SK-N-SH (cell line): ENCODE measurements around the gene TEKT1. TPM values are rescaled to one million over a fixed set of nuclear protein-coding genes. Genes with fewer than 3 reads are reported as not detected.

Source experiments
- CTCF ChIA-PET: fragments of 300-600, 350-600 bp; formaldehyde crosslinking; extraction: SDS; loops from one replicate; lab custom pipeline; 2021; lab: Yijun Ruan, JAX
- POLR2A ChIA-PET: fragments of 350-600 bp; sonication (Branson Sonifier 250); formaldehyde crosslinking; extraction: SDS; loops from one replicate; lab custom pipeline; 2020; ENCODE audit warnings: antibody characterized with exemption, inconsistent platforms; lab: Yijun Ruan, JAX
- DNase-seq: peaks from one replicate; pipeline ENCODE4 v3.0.0; 2012
- H2AFZ ChIP-seq: fragments of 200-600 bp; sonication (generic); 2 replicates; pipeline ENCODE4 v1.8.1; 2016; ENCODE audit warnings: antibody characterized with exemption, mild to moderate bottlenecking, low read depth
- H3F3A ChIP-seq: fragments of 200-600 bp; sonication (generic); replicated peaks from 2 replicates; pipeline ENCODE3; 2016; ENCODE audit warnings: antibody characterized with exemption, mild to moderate bottlenecking; ENCODE audit not compliant: insufficient read depth
- H3K27ac ChIP-seq, 2 experiments: fragments of 200-500 bp in 1 of 2; fragments of 200-600 bp in 1 of 2; sonication (Bioruptor generic) in 1 of 2; sonication (generic), shearing (Covaris generic) in 1 of 2; 2 replicates each; pipeline versions ENCODE4 v1.5.1 to v1.6.1; 2014 to 2016; ENCODE audit warnings: low read depth in 2 of 2, inconsistent platforms in 1 of 2, low read length in 1 of 2, mild to moderate bottlenecking in 1 of 2, mixed read lengths in 1 of 2
- H3K27me3 ChIP-seq: fragments of 200-600 bp; sonication (generic), shearing (Covaris generic); 2 replicates; pipeline ENCODE4 v1.6.1; 2016; ENCODE audit warnings: mixed run types; ENCODE audit not compliant: insufficient read depth
- H3K36me3 ChIP-seq, 2 experiments: fragments of 200-500 bp in 1 of 2; fragments of 200-600 bp in 1 of 2; sonication (Bioruptor generic) in 1 of 2; sonication (generic) in 1 of 2; replicated peaks in 1 of 2; 2 replicates each; pipeline versions ENCODE3 to v1.5.1; 2014 to 2016; ENCODE audit warnings: low read length in 1 of 2, mild to moderate bottlenecking in 1 of 2; ENCODE audit not compliant: insufficient read depth in 2 of 2, control insufficient read depth in 1 of 2
- H3K4me1 ChIP-seq, 2 experiments: fragments of 200-500 bp in 1 of 2; fragments of 200-600 bp in 1 of 2; sonication (Bioruptor generic) in 1 of 2; sonication (generic), shearing (Covaris generic) in 1 of 2; 2 replicates each; pipeline versions ENCODE4 v1.5.1 to v1.6.1; 2014 to 2016; ENCODE audit warnings: low read depth in 1 of 2, low read length in 1 of 2, mixed run types in 1 of 2; ENCODE audit not compliant: insufficient read depth in 2 of 2, control insufficient read depth in 1 of 2
- H3K4me2 ChIP-seq: fragments of 200-600 bp; sonication (generic), shearing (Covaris generic); 2 replicates; pipeline ENCODE4 v1.6.1; 2017; ENCODE audit warnings: mixed run types
- H3K4me3 ChIP-seq, 2 experiments: fragments of 200-500 bp in 1 of 2; fragments of 200-600 bp in 1 of 2; sonication (Bioruptor generic) in 1 of 2; sonication (generic), shearing (Covaris generic) in 1 of 2; 2 replicates each; pipeline versions ENCODE4 v1.5.1 to v1.8.1; 2014 to 2016; ENCODE audit warnings: low read depth in 2 of 2, inconsistent platforms in 1 of 2, low read length in 1 of 2, mild to moderate bottlenecking in 1 of 2, mixed read lengths in 1 of 2, moderate library complexity in 1 of 2
- H3K79me2 ChIP-seq: fragments of 200-600 bp; sonication (generic); 2 replicates; pipeline ENCODE4 v1.8.1; 2017; ENCODE audit warnings: mild to moderate bottlenecking; ENCODE audit not compliant: insufficient read depth
- H3K9ac ChIP-seq: fragments of 200-600 bp; sonication (generic); 2 replicates; pipeline ENCODE4 v1.6.1; 2017; ENCODE audit warnings: mixed run types
- H3K9me2 ChIP-seq: fragments of 200-600 bp; sonication (generic); 2 replicates; pipeline ENCODE4 v1.6.1; 2017; ENCODE audit warnings: mixed run types
- H3K9me3 ChIP-seq: fragments of 200-600 bp; sonication (generic); 2 replicates; pipeline ENCODE4 v1.6.1; 2017; ENCODE audit warnings: mixed run types, mild to moderate bottlenecking, moderate library complexity
- H4K20me1 ChIP-seq: fragments of 200-600 bp; sonication (generic); 2 replicates; pipeline ENCODE4 v1.6.1; 2017; ENCODE audit warnings: mild to moderate bottlenecking, mixed run types; ENCODE audit not compliant: insufficient read depth
- CHD2 ChIP-seq: fragments of 150-350 bp; IDR thresholded peaks from 2 replicates; pipeline ENCODE4 v1.6.1; 2018; ENCODE audit warnings: low read length; ENCODE audit not compliant: partially characterized antibody
- EP300 ChIP-seq, 2 experiments: IDR thresholded peaks; 2 replicates each; pipeline versions ENCODE4 v1.4.0 to v1.6.1; 2012; ENCODE audit warnings: borderline replicate concordance in 1 of 2, low read depth in 1 of 2, low read length in 1 of 2
- FOXM1 ChIP-seq: IDR thresholded peaks from 2 replicates; pipeline ENCODE4 v1.4.0; 2012; ENCODE audit warnings: low read depth, mild to moderate bottlenecking
- GATA2 ChIP-seq: sonication (generic); formaldehyde crosslinking; IDR thresholded peaks from 2 replicates; pipeline ENCODE4 v1.5.0; 2020; ENCODE audit warnings: mild to moderate bottlenecking, missing genetic modification reagents
- MEF2A ChIP-seq: IDR thresholded peaks from 2 replicates; pipeline ENCODE4 v1.4.0; 2012; ENCODE audit warnings: low read depth, borderline replicate concordance
- POLR2AphosphoS5 ChIP-seq: IDR thresholded peaks from 2 replicates; pipeline ENCODE4 v1.6.1; 2012; ENCODE audit warnings: low read depth, low read length
- RAD21 ChIP-seq: IDR thresholded peaks from 2 replicates; pipeline ENCODE4 v1.6.1; 2012; ENCODE audit warnings: mild to moderate bottlenecking, low read length
- RFX5 ChIP-seq: IDR thresholded peaks from 2 replicates; pipeline ENCODE4 v1.6.1; 2012; ENCODE audit warnings: mild to moderate bottlenecking, improper control_type of control experiment, low read length
- RXRA ChIP-seq: IDR thresholded peaks from 2 replicates; pipeline ENCODE4 v1.4.0; 2012; ENCODE audit warnings: low read depth, mild to moderate bottlenecking, borderline replicate concordance
- SIN3A ChIP-seq: IDR thresholded peaks from 2 replicates; pipeline ENCODE4 v1.6.1; 2012; ENCODE audit warnings: low read depth, mild to moderate bottlenecking, low read length, moderate library complexity, borderline replicate concordance
- YY1 ChIP-seq: IDR thresholded peaks from 2 replicates; pipeline ENCODE4 v1.4.0; 2012; ENCODE audit warnings: low read depth, mild to moderate bottlenecking
- WGBS: methylation state at CpG from one replicate; pipeline ENCODE4 v1.1.6; 2017; ENCODE audit warnings: low lambda C conversion rate; 5-methylcytosine and 5-hydroxymethylcytosine counted together
- polyA plus RNA-seq, 3 experiments: library from polyadenylated mRNA; depleted of rRNA; stranded (reverse); fragments of >200 nt; gene quantifications; 2 replicates each; pipeline ENCODE4 v1.2.3, GENCODE V29; 2012
- TF ChIP-seq, protein P1 (sequence below): IDR thresholded peaks from 2 replicates; pipeline ENCODE4 v1.4.0; 2012; ENCODE audit warnings: low read depth, borderline replicate concordance
- TF ChIP-seq, protein P2 (sequence below): IDR thresholded peaks from 2 replicates; pipeline ENCODE4; 2012
- TF ChIP-seq, protein P3 (sequence below): fragments of 150-350 bp; IDR thresholded peaks from 2 replicates; pipeline ENCODE4 v1.6.1; 2017; ENCODE audit warnings: antibody characterized with exemption, low read length, low read depth, borderline replicate concordance
- TF ChIP-seq, protein P4 (sequence below): fragments of 200-600 bp; sonication (generic); IDR thresholded peaks from 2 replicates; pipeline ENCODE4 v1.6.1; 2017; ENCODE audit warnings: antibody characterized with exemption, mild to moderate bottlenecking, moderate library complexity
- TF ChIP-seq, protein P5 (sequence below): IDR thresholded peaks from 2 replicates; pipeline ENCODE4 v1.4.0; 2012; ENCODE audit warnings: low read depth, borderline replicate concordance
- TF ChIP-seq, protein P6 (sequence below): IDR thresholded peaks from 2 replicates; pipeline ENCODE4 v1.6.1; 2012; ENCODE audit warnings: mild to moderate bottlenecking, low read depth, low read length, moderate library complexity

TEKT1 gene
- polyA plus RNA-seq, 1 of the 3 experiments (the other 2 are of a cell fraction), result not detected

DNA sequence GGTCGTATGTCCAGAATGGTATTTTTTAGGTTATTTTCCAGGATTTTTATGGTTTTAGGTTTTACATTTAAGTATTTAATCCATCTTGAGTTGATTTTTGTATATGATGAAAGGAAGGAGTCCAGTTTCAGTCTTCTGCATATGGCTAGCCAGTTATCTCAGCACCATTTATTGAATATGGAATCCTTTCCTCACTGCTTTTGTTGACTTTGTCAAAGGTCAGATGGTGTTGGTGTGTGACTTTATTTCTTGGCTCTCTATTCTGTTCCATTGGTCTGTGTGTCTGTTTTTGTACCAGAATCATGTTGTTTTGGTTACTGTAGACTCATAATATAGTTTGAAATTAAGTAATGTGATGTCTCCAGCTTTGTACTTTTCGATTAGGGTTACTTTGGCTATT, 26.4 kb upstream of the TEKT1 start:
- Histone ChIP-seq H3K9me2 (no peaks in the 10 kb centered on the region), H3K9ac (no peak overlapping the region), H3K27me3 (peaks cover 26% of the 10 kb centered on the region), H3K4me3 (no peak overlapping the region), H4K20me1 (no peaks in the 10 kb centered on the region), H3K36me3 (no peaks in the 10 kb centered on the region), H3K4me1 (no peaks in the 10 kb centered on the region), H3F3A (no peaks in the 10 kb centered on the region), H3K79me2 (no peaks in the 10 kb centered on the region), H2AFZ (no peak overlapping the region), H3K27ac (no peak overlapping the region), H3K4me2 (no peak overlapping the region), H3K9me3 (no peaks in the 10 kb centered on the region)
- DNase-seq, result no peak
- WGBS, result 9% methylated on average over 2 of the region's 2 CpGs
- POLR2A ChIA-PET, result no interaction called here
- CTCF ChIA-PET, result interaction anchor here (2.5 kb wide), 1 partner anchor 15 kb away, joined by 10 read pairs; no protein-coding TSS in a partner anchor
- TF ChIP-seq, protein P1, sequence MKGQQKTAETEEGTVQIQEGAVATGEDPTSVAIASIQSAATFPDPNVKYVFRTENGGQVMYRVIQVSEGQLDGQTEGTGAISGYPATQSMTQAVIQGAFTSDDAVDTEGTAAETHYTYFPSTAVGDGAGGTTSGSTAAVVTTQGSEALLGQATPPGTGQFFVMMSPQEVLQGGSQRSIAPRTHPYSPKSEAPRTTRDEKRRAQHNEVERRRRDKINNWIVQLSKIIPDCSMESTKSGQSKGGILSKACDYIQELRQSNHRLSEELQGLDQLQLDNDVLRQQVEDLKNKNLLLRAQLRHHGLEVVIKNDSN, result no peak
- TF ChIP-seq CHD2, result no peak
- no peak for TF ChIP-seq SIN3A

DNA sequence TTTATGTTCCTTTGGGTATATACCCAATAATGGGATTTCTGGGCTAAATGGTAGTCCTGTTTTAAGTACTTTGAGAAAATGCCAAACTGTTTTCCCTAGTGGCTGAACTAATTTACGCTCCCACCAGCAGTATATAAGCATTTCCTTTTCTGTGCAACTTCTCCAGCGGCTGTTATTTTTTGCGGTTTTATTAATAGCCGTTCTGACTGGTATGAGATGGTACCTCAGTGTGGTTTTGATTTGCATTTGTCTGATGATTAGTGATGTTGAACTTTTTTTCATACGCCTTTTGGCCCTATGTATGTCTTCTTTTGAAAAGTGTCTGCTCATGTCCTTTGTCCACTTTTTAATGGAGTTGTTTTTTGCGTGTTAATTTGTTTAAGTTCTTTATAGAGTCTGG, 25.8 kb upstream of the TEKT1 start:
- no peaks in the 10 kb centered on the region for H3K36me3 ChIP-seq
- no peak overlapping the region for H2AFZ ChIP-seq
- WGBS, result 23% methylated on average over 6 of the region's 6 CpGs
- H4K20me1 ChIP-seq, result no peaks in the 10 kb centered on the region
- H3K4me3 ChIP-seq, result no peak overlapping the region
- no peak for DNase-seq
- H3K9ac ChIP-seq, result no peak overlapping the region
- no peaks in the 10 kb centered on the region for H3K4me1 ChIP-seq
- CTCF ChIA-PET, result no interaction called here
- H3K9me3 ChIP-seq, result no peaks in the 10 kb centered on the region
- H3K27ac ChIP-seq, result no peak overlapping the region
- no peak overlapping the region for H3K4me2 ChIP-seq
- H3K9me2 ChIP-seq, result no peaks in the 10 kb centered on the region
- H3F3A ChIP-seq, result no peaks in the 10 kb centered on the region
- POLR2A ChIA-PET, result no interaction called here
- H3K79me2 ChIP-seq, result no peaks in the 10 kb centered on the region
- peaks cover 27% of the 10 kb centered on the region for H3K27me3 ChIP-seq
- TF ChIP-seq, protein P2, sequence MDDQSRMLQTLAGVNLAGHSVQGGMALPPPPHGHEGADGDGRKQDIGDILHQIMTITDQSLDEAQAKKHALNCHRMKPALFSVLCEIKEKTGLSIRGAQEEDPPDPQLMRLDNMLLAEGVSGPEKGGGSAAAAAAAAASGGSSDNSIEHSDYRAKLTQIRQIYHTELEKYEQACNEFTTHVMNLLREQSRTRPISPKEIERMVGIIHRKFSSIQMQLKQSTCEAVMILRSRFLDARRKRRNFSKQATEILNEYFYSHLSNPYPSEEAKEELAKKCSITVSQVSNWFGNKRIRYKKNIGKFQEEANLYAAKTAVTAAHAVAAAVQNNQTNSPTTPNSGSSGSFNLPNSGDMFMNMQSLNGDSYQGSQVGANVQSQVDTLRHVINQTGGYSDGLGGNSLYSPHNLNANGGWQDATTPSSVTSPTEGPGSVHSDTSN, result no peak
- TF ChIP-seq RXRA, result no peak
- no peak for TF ChIP-seq POLR2AphosphoS5
- TF ChIP-seq, protein P3, sequence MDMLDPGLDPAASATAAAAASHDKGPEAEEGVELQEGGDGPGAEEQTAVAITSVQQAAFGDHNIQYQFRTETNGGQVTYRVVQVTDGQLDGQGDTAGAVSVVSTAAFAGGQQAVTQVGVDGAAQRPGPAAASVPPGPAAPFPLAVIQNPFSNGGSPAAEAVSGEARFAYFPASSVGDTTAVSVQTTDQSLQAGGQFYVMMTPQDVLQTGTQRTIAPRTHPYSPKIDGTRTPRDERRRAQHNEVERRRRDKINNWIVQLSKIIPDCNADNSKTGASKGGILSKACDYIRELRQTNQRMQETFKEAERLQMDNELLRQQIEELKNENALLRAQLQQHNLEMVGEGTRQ, result no peak
- TF ChIP-seq RAD21, result no peak
- no peak for TF ChIP-seq MEF2A
- TF ChIP-seq YY1, result no peak
- no peak for TF ChIP-seq RFX5
- no peak for TF ChIP-seq FOXM1
- no peak for TF ChIP-seq SIN3A
- no peak for TF ChIP-seq GATA2 (CRISPR knock-in tag)
- TF ChIP-seq EP300 (IDR thresholded peaks at IDR 0.05; ENCODE audit: borderline replicate concordance in 1 of 2, low read depth in 1 of 2, low read length in 1 of 2), result no peak
- TF ChIP-seq, protein P4, sequence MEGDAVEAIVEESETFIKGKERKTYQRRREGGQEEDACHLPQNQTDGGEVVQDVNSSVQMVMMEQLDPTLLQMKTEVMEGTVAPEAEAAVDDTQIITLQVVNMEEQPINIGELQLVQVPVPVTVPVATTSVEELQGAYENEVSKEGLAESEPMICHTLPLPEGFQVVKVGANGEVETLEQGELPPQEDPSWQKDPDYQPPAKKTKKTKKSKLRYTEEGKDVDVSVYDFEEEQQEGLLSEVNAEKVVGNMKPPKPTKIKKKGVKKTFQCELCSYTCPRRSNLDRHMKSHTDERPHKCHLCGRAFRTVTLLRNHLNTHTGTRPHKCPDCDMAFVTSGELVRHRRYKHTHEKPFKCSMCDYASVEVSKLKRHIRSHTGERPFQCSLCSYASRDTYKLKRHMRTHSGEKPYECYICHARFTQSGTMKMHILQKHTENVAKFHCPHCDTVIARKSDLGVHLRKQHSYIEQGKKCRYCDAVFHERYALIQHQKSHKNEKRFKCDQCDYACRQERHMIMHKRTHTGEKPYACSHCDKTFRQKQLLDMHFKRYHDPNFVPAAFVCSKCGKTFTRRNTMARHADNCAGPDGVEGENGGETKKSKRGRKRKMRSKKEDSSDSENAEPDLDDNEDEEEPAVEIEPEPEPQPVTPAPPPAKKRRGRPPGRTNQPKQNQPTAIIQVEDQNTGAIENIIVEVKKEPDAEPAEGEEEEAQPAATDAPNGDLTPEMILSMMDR, result no peak
- TF ChIP-seq, protein P5, sequence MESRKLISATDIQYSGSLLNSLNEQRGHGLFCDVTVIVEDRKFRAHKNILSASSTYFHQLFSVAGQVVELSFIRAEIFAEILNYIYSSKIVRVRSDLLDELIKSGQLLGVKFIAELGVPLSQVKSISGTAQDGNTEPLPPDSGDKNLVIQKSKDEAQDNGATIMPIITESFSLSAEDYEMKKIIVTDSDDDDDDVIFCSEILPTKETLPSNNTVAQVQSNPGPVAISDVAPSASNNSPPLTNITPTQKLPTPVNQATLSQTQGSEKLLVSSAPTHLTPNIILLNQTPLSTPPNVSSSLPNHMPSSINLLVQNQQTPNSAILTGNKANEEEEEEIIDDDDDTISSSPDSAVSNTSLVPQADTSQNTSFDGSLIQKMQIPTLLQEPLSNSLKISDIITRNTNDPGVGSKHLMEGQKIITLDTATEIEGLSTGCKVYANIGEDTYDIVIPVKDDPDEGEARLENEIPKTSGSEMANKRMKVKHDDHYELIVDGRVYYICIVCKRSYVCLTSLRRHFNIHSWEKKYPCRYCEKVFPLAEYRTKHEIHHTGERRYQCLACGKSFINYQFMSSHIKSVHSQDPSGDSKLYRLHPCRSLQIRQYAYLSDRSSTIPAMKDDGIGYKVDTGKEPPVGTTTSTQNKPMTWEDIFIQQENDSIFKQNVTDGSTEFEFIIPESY, result no peak
- TF ChIP-seq, protein P6, sequence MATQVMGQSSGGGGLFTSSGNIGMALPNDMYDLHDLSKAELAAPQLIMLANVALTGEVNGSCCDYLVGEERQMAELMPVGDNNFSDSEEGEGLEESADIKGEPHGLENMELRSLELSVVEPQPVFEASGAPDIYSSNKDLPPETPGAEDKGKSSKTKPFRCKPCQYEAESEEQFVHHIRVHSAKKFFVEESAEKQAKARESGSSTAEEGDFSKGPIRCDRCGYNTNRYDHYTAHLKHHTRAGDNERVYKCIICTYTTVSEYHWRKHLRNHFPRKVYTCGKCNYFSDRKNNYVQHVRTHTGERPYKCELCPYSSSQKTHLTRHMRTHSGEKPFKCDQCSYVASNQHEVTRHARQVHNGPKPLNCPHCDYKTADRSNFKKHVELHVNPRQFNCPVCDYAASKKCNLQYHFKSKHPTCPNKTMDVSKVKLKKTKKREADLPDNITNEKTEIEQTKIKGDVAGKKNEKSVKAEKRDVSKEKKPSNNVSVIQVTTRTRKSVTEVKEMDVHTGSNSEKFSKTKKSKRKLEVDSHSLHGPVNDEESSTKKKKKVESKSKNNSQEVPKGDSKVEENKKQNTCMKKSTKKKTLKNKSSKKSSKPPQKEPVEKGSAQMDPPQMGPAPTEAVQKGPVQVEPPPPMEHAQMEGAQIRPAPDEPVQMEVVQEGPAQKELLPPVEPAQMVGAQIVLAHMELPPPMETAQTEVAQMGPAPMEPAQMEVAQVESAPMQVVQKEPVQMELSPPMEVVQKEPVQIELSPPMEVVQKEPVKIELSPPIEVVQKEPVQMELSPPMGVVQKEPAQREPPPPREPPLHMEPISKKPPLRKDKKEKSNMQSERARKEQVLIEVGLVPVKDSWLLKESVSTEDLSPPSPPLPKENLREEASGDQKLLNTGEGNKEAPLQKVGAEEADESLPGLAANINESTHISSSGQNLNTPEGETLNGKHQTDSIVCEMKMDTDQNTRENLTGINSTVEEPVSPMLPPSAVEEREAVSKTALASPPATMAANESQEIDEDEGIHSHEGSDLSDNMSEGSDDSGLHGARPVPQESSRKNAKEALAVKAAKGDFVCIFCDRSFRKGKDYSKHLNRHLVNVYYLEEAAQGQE, result no peak
